Measurements from ENCODE around the gene NUDCD3.

Gene NUDCD3

GRCh38 chr7:44347546-44348114 lies 142.8 kb downstream of the NUDCD3 start:
- no peak for DNase-seq

GRCh38 chr7:44346063-44346462 lies 144.4 kb downstream of the NUDCD3 start:
- no peak for DNase-seq

DNA sequence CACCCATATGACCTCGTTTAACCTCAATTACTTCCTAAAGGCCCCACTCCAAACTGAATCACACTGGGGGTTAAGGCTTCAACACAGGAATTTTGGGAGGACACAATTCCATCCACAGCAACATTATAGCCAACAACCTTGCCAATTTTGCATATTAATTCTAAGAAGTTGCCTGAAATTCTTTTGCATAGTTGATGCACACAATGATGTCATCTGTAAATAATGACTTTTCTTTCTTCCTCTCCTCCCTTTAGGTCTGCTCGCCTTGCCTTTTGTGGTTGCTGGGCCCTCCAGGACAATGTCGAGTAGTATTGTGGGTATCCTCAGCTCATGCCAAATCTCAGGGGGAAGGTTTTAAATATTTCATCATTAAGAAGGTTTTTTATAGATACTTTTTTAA lies 149.1 kb downstream of the NUDCD3 start:
- DNase-seq = no peak

- no peak for DNase-seq
Observed at GRCh38 chr7:44338600-44338999, 151.9 kb downstream of the NUDCD3 start.

- no peak for DNase-seq
Observed at GRCh38 chr7:44336491-44336890, 154.0 kb downstream of the NUDCD3 start.

DNA sequence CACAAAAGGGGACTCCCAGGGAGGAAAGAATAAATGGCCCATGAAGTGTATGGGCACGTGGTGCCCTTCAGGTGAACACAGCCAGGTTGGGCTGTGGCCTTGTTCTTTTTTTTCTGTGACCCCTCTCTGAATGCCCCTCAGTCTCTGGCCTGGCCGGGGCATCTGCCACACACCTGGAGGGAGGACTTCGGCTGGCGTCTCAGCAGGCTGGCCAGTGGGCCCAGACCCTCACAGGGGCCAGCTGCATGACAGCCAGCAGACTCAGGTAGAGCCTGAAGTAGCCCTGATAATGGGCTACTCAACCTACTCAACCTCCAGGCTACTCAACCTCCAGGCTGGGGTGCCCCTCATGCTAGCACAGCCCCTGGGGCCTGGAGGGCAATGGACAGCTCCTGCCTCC lies 155.3 kb downstream of the NUDCD3 start:
- DNase-seq = no peak

- no peak for DNase-seq
Observed at GRCh38 chr7:44334734-44335097, 155.7 kb downstream of the NUDCD3 start.

DNA sequence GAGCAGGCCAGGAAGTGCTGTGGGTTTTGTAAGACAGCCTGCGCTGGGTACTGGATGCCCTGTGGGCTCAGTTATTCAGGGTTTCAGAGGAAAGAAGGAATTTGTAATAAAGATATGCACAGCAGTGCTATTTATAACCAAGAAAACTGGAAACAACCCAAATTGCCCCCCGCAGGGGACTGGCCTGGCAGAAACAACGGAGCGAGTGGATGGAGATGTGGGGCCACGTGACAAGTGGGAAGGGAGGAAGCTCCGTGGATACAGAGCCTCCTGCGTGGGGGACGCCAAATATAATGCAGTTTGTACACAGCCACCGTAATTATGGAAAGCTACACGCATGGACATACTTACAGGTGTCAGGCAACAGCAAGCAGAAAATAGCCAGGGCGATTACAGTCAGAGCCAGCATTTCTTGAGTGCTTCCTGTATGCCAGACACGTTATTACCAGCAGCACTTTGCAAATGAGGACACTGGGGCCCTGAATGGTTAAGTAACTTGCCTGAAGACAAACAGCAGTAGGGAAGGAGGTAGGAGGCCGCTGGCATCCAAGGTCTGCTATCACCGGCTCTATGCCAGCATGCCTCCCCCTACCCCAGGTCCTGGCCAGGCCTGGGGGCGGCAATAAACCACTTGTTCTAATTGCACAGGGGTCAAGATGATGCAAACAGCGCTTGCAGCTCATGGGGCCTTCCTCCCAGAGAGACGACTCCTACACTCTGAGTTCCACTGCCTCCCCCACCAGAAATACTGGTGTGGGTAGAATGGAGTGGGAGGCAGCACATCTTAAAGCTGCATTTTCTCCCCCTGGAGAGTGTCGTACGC lies 156.3 kb downstream of the NUDCD3 start:
- DNase-seq = no peak

- DNase-seq = no peak
Observed at GRCh38 chr7:44331682-44332081, 158.8 kb downstream of the NUDCD3 start.

- no peak for DNase-seq
Observed at GRCh38 chr7:44330331-44330730, 160.1 kb downstream of the NUDCD3 start.

GRCh38 chr7:44329888-44330287 lies 160.6 kb downstream of the NUDCD3 start:
- no peak for DNase-seq

All from GF-D8 (cell line).